Transverse colon (tissue), 3 donors: ENCODE data around the gene HVCN1.

Experiments used
- POLR2A ChIP-seq: fragments of 450-650 bp; IDR thresholded peaks from one replicate; pipeline ENCODE4 v1.6.1; 2016; ENCODE audit warnings: antibody characterized with exemption, mild to moderate bottlenecking, moderate library complexity
- TF ChIP-seq, protein P1 (sequence below), 5 experiments: fragments of 200-600 bp in 3 of 5; fragments of 450-650 bp in 2 of 5; sonication (generic) in 3 of 5; IDR thresholded peaks; 1 replicate in 2 of 5; 2 replicates in 3 of 5; pipeline ENCODE4 v1.5.1; 2016 to 2017; ENCODE audit warnings: antibody characterized with exemption in 5 of 5, inconsistent platforms in 3 of 5, mild to moderate bottlenecking in 2 of 5, moderate library complexity in 1 of 5

DNA sequence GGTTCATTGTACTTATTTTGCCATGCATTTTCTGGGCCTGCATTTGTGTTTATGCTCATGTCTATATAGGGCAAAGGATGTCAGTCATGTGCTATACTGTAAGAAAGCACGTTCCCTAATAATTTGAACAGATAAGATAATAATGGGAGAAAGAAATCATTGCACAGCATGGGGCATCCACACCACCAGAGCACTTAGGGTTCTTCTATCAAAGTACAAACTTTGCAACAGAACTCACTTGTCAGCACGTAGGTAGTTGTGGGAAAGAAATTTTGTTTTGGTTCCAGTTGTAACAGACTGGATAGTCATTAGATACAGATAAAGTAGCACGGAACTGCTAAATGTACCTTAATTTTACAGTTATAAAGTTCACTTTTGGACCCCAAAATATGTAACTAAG, 43.7 kb upstream of the HVCN1 start:
- TF ChIP-seq, protein P1, sequence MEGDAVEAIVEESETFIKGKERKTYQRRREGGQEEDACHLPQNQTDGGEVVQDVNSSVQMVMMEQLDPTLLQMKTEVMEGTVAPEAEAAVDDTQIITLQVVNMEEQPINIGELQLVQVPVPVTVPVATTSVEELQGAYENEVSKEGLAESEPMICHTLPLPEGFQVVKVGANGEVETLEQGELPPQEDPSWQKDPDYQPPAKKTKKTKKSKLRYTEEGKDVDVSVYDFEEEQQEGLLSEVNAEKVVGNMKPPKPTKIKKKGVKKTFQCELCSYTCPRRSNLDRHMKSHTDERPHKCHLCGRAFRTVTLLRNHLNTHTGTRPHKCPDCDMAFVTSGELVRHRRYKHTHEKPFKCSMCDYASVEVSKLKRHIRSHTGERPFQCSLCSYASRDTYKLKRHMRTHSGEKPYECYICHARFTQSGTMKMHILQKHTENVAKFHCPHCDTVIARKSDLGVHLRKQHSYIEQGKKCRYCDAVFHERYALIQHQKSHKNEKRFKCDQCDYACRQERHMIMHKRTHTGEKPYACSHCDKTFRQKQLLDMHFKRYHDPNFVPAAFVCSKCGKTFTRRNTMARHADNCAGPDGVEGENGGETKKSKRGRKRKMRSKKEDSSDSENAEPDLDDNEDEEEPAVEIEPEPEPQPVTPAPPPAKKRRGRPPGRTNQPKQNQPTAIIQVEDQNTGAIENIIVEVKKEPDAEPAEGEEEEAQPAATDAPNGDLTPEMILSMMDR (IDR thresholded peaks at IDR 0.05): no peak
- TF ChIP-seq POLR2A: no peak
